Activated naive CD4-positive, alpha-beta T cell treated with anti-CD3 and anti-CD28 coated beads, Interleukin-2, amount 50 U/mL, for 72 hours (primary cell): ENCODE measurements around the gene SPTBN4. TPM values are rescaled to one million over a fixed set of nuclear protein-coding genes. Genes with fewer than 3 reads are reported as not detected.
A peak's percentile ranks its signal among the peaks of the same experiment; 100 is the strongest.
"Not testable (repeated sequence)": the region's sequence is repeated elsewhere in the genome, so short reads cannot be mapped to it uniquely, and the experiment has no call there.

ENCODE experiments used
- ATAC-seq, 2 donors: fragments of 150-1000 bp; cut with Tn5 transposase; 2 replicates each; pipeline ENCODE4 v1.10.0; 2021; ENCODE audit warnings: mild to moderate bottlenecking in 2 of 2, moderate library complexity in 2 of 2
- DNase-seq, 2 donors: peaks; one replicate each; pipeline ENCODE4 v3.0.0; 2021 to 2022; ENCODE audit warnings: low spot score in 2 of 2
- H3K27ac Mint-ChIP-seq, 2 donors: one replicate each; pipeline ENCODE4 v1.8.0; 2022; ENCODE audit warnings: mild to moderate bottlenecking in 2 of 2, mixed read lengths in 2 of 2
- H3K36me3 Mint-ChIP-seq, 2 donors: one replicate each; pipeline ENCODE4 v1.8.0; 2022; ENCODE audit warnings: mixed read lengths in 2 of 2
- H3K9me3 Mint-ChIP-seq, 2 donors: one replicate each; pipeline ENCODE4 v1.8.0; 2022; ENCODE audit warnings: mixed read lengths in 2 of 2
- total RNA-seq, 2 donors: library from RNA; stranded (reverse); gene quantifications; one replicate each; pipeline ENCODE4 v1.2.3, GENCODE V29; 2022

SPTBN4 gene
- total RNA-seq, 2 donors from 2014 or later, result 3.7 to 4.2 TPM

DNA sequence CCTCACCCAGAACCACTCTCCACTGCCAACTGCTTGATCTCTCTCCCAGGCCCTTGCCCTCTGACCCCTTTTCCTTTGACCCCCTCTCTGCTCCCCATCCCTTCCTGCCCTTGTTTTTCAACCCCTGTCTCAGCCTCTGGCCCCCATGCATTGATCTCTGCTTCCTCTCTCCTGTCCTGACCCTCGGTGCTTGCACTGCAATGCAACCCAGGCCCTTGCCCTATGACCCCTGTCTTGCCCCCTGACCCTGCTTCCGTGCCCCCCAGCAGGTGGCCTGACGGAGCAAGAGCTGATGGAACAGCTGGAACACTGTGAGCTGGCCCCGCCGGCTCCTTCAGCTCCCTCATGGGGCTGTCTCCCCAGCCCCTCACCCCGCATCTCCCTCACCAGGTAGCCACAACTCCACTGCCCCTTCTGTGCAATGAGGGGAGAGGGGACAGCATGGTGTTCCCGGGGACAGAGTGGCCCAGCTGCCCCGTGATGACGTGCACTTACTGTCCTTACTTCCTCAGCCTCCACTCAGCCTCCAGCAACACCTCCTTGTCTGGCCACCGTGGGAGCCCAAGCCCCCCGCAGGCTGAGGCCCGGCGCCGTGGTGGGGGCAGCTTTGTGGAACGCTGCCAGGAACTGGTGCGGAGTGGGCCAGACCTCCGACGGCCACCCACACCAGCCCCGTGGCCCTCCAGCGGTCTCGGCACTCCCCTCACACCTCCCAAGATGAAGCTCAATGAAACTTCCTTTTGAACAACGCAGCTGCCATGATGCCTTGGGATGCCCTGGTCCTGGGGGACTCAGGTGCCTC, 123.9 kb downstream of the SPTBN4 start:
- no peak for ATAC-seq
- DNase-seq, result no peak
- Mint-ChIP-seq H3K9me3 (no peaks in the 10 kb centered on the region), H3K36me3 (no peaks in the 10 kb centered on the region), H3K27ac (peak overlapping the region; percentile 79 to 85)

DNA sequence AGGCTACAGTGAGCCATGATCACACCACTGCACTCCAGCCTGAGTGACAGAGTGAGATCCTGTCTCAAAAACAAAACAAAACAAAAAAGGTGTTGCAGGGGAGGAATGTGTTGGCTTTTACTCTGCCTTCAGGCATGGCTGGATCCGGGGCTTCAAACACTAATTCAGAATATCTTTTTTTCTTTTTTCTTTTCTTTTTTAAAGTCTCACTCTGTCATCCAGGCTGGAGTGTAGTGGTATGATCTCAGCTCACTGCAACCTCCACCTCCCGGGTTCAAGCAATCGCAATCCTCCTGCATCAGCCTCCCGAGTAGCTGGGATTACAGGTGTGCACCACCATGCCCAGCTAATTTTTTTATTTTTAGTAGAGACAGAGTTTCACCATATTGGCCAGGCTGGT, 124.9 kb downstream of the SPTBN4 start:
- not testable (repeated sequence) for ATAC-seq, H3K36me3 Mint-ChIP-seq, H3K9me3 Mint-ChIP-seq, DNase-seq
- peak overlapping the region in 1 of 2 donors; percentile 46 for H3K27ac Mint-ChIP-seq

GRCh38 chr19:40592170-40592569, 125.4 kb downstream of the SPTBN4 start:
- no peaks in the 10 kb centered on the region for H3K9me3 Mint-ChIP-seq
- peak; percentile 65 to 70 for ATAC-seq
- peak overlapping the region in 1 of 2 donors; percentile 46 for H3K27ac Mint-ChIP-seq
- DNase-seq, result no peak
- H3K36me3 Mint-ChIP-seq, result no peaks in the 10 kb centered on the region

- H3K27ac Mint-ChIP-seq, result no peak overlapping the region
These were observed 127.5 kb downstream of the SPTBN4 start for GRCh38 chr19:40594255-40594654.

GRCh38 chr19:40594657-40595091, 127.9 kb downstream of the SPTBN4 start:
- H3K36me3 Mint-ChIP-seq, result no peaks in the 10 kb centered on the region
- DNase-seq (no peak), ATAC-seq (peak in 1 of 2 donors; percentile 21)
- no peaks in the 10 kb centered on the region for H3K9me3 Mint-ChIP-seq
- no peak overlapping the region for H3K27ac Mint-ChIP-seq

More at GRCh38 chr19:40594255-40594654, 127.5 kb downstream of the SPTBN4 start:
- Mint-ChIP-seq H3K36me3 (no peaks in the 10 kb centered on the region), H3K9me3 (no peaks in the 10 kb centered on the region)
- no peak for DNase-seq
- ATAC-seq, result no peak

DNA sequence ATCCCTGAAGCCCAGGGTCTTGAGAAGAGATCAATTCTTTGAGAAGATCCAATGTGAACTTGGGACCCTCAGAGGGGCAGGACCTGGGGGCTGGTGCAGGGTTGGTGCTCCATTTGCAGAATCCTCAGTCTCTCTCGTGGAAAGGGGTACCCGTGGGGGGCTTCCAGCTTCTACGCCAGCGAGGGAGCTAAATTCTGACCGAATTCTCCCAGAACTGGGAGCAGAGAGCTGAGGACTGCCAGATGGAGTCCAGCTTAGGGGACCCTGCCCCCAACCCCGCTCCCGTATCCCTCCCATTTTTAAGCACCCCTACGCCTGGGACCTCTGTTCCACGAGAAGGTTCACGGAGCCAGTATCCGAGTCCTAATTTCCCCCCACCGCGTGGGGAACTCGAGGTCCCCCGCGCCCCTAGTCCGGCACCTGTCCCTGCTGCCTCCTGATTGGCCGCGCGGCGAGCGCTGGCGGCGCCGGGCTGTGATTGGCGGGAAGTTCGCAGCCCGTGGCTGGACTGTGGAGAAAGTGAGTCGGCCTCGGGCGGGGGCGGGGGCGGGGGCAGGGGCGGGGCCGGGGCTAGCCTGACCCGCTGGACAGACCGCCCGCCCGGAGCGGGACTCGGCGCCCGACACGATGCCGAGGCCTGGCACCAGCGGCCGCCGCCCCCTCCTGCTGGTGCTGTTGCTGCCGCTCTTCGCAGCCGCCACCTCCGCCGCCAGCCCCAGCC, 130.0 kb downstream of the SPTBN4 start:
- DNase-seq (no peak), ATAC-seq (peak; percentile 23 to 28)
- H3K27ac Mint-ChIP-seq, result no peak overlapping the region
- no peaks in the 10 kb centered on the region for H3K9me3 Mint-ChIP-seq
- no peaks in the 10 kb centered on the region for H3K36me3 Mint-ChIP-seq

GRCh38 chr19:40597329-40597838, 130.6 kb downstream of the SPTBN4 start:
- H3K36me3 Mint-ChIP-seq, result no peaks in the 10 kb centered on the region

GRCh38 chr19:40598121-40598917, 131.5 kb downstream of the SPTBN4 start:
- DNase-seq (peak; percentile 82 to 95), ATAC-seq (peak; percentile 71 to 84)
- Mint-ChIP-seq H3K27ac (no peak overlapping the region), H3K9me3 (no peaks in the 10 kb centered on the region), H3K36me3 (no peaks in the 10 kb centered on the region)

More at GRCh38 chr19:40597329-40597838, 130.6 kb downstream of the SPTBN4 start:
- no peaks in the 10 kb centered on the region for H3K9me3 Mint-ChIP-seq
- no peak overlapping the region for H3K27ac Mint-ChIP-seq
- DNase-seq (no peak), ATAC-seq (no peak)

DNA sequence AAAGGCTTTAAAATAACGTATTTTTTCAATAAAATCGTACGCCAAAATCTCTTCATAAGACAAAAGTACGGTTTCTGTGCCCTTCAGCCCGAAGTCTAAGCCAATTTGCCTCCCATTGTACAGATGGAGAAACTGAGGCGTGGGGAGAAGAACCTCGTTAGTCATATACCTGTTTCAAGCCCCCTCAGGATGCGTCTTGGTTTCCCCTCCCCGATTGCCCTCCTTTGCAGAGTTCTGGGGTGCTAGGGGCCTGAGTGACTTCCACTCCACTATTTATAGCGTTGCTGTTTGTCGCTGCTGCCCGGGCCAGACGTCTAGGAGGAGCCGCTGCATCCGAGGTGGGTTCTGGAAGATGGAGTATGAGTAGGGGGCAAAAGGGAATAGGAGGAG, 132.1 kb downstream of the SPTBN4 start:
- Mint-ChIP-seq H3K36me3 (no peaks in the 10 kb centered on the region), H3K9me3 (no peaks in the 10 kb centered on the region), H3K27ac (no peak overlapping the region)
- DNase-seq (no peak), ATAC-seq (no peak)

- DNase-seq, result no peak
- no peak for ATAC-seq
- no peak overlapping the region for H3K27ac Mint-ChIP-seq
- H3K36me3 Mint-ChIP-seq, result no peaks in the 10 kb centered on the region
- no peaks in the 10 kb centered on the region for H3K9me3 Mint-ChIP-seq
These were observed 132.6 kb downstream of the SPTBN4 start for GRCh38 chr19:40599331-40599901.

- DNase-seq (no peak), ATAC-seq (no peak)
- no peaks in the 10 kb centered on the region for H3K9me3 Mint-ChIP-seq
- no peak overlapping the region for H3K27ac Mint-ChIP-seq
- no peaks in the 10 kb centered on the region for H3K36me3 Mint-ChIP-seq
These were observed 133.2 kb downstream of the SPTBN4 start for GRCh38 chr19:40599902-40600569.

DNA sequence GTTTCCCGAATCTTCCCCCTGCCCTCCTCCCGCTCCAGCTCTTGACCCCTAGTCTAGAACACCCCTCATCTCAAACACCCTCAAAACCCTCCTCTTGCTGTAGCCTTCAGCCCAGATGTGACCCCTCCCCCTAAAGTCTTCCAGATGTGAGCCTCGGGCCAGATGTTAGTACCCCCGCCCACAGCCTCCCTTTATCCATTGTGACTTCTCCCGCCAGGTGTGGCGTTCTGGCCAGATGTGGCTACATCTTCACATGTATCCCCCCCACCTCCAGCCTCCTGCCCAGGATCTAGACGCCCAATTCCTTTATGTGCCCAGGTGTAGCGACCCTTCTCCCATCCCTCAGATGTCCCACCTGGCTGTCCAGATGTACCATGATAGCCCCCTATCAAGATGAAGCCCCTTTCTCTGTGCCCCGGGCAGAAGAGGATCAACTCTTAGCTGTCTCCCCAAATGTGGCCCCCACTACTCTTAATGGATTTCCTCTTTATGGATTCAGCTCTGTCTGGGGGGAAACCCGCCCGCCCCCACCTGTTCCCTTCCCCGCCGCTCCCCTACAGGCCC, 133.9 kb downstream of the SPTBN4 start:
- no peaks in the 10 kb centered on the region for H3K9me3 Mint-ChIP-seq
- no peak for DNase-seq
- no peak overlapping the region for H3K27ac Mint-ChIP-seq
- no peaks in the 10 kb centered on the region for H3K36me3 Mint-ChIP-seq
- ATAC-seq, result no peak

DNA sequence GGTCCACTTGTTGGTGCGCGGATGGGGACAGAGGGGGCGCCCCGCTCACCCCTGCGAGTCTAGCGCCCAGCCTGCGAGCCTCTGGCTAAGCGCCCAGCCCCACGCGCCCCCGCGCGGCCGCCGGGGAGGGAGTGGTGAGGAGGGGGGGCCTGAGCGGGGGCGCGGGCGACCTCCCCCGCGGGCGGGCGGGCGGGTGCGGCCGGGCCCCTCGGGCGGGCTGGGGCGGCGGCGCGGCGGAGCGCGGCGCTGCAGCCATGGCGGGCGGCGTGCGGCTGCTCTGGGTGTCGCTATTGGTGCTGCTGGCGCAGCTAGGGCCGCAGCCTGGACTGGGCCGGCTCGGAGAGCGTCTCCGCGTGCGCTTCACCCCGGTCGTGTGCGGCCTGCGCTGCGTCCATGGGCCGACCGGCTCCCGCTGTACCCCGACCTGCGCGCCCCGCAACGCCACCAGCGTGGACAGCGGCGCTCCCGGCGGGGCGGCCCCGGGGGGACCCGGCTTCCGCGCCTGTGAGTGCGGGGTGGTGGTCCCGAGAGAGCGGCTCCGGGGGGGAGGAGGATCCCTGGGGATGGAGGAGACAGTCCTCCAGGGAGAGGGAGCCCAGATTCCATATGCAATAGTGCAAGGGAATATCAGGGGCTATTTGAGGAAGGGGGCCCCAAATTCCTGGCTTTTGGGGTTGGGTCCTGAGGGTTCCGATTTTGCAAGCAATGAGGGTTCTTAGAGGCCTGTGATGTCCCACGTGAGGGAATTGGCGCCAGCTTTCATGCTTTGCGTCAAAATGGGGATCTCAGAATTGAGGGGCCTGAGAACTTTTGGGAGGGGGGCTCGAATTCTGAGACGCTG, 134.6 kb downstream of the SPTBN4 start, which contains the start of gene LTBP4:
Gene LTBP4 (plus strand): TSS at position 236 of the 841 bp plus-strand sequence. CDS start 19 bp downstream, at position 255.
- no peak for DNase-seq
- Mint-ChIP-seq H3K27ac (no peak within 1 kb of the TSS), H3K9me3 (no peaks in the 10 kb centered on the region), H3K36me3 (no peaks in the 10 kb centered on the region)
- ATAC-seq, result no peak

GRCh38 chr19:40603071-40603388, 136.2 kb downstream of the SPTBN4 start:
- H3K9me3 Mint-ChIP-seq, result no peaks in the 10 kb centered on the region
- H3K36me3 Mint-ChIP-seq, result no peaks in the 10 kb centered on the region
- H3K27ac Mint-ChIP-seq, result no peak overlapping the region
- DNase-seq (no peak), ATAC-seq (no peak)
